BLaER1 (cell line): Measurements from ENCODE around the gene CLCN6.

Source experiments
- H3K27ac ChIP-seq: shearing (Covaris generic); formaldehyde crosslinking; 2 replicates; pipeline ENCODE4 v1.8.1; 2022
- H3K27me3 ChIP-seq: shearing (Covaris generic); formaldehyde crosslinking; 2 replicates; pipeline ENCODE4 v1.8.1; 2022
- H3K36me3 ChIP-seq: shearing (Covaris generic); formaldehyde crosslinking; 2 replicates; pipeline ENCODE4 v1.8.1; 2022
- H3K4me1 ChIP-seq: shearing (Covaris generic); formaldehyde crosslinking; 2 replicates; pipeline ENCODE4 v1.8.1; 2022
- H3K4me2 ChIP-seq: shearing (Covaris generic); formaldehyde crosslinking; 2 replicates; pipeline ENCODE4 v1.8.1; 2022
- H3K4me3 ChIP-seq: shearing (Covaris generic); formaldehyde crosslinking; 2 replicates; pipeline ENCODE4 v1.8.1; 2022
- H3K9ac ChIP-seq: shearing (Covaris generic); formaldehyde crosslinking; 2 replicates; pipeline ENCODE4 v1.8.1; 2022
- H3K9me3 ChIP-seq: shearing (Covaris generic); formaldehyde crosslinking; 2 replicates; pipeline ENCODE4 v1.8.1; 2022
- H4K20me1 ChIP-seq: shearing (Covaris generic); formaldehyde crosslinking; 2 replicates; pipeline ENCODE4 v1.8.1; 2022
- Cebpa-rat ChIP-seq: shearing (Covaris generic); IDR thresholded peaks from 2 replicates; pipeline ENCODE4 v1.8.1; 2022

The CLCN6 gene

GRCh38 chr1:11805422-11806306, at the start of gene CLCN6, which contains the start of gene MTHFR:
Gene CLCN6, plus strand, starts transcription at chr1:11806191. Its CDS starts 72 bp downstream, at chr1:11806263.
Gene MTHFR, minus strand, starts transcription at chr1:11805964. Its CDS starts 2,848 bp downstream, at chr1:11803116.
- peak within 1 kb of the TSS; percentile 98 for H3K4me2 ChIP-seq
- no peaks in the 10 kb centered on the region for H3K27me3 ChIP-seq
- H3K4me1 ChIP-seq = peaks cover 68% of the 10 kb centered on the region
- H3K9me3 ChIP-seq = no peaks in the 10 kb centered on the region
- peak within 1 kb of the TSS; percentile 79 for H3K4me3 ChIP-seq
- H3K36me3 ChIP-seq = peaks cover 27% of the 10 kb centered on the region
- H4K20me1 ChIP-seq = peaks cover 28% of the 10 kb centered on the region
- peak within 1 kb of the TSS; percentile 89 for H3K27ac ChIP-seq
- H3K9ac ChIP-seq = peak within 1 kb of the TSS; percentile 90
- TF ChIP-seq Cebpa-rat = no peak

GRCh38 chr1:11757047-11757446, 48.9 kb upstream of the CLCN6 start:
- Histone ChIP-seq H3K27me3 (0 out of 2 replicates have a peak, but pooled peaks cover 4% of the 10 kb centered on the region), H3K36me3 (no peaks in the 10 kb centered on the region), H3K27ac (no peak overlapping the region), H3K9ac (no peak overlapping the region), H3K4me1 (peaks cover 21% of the 10 kb centered on the region), H3K9me3 (no peaks in the 10 kb centered on the region), H4K20me1 (no peaks in the 10 kb centered on the region), H3K4me3 (no peak overlapping the region), H3K4me2 (no peak overlapping the region)
- no peak for TF ChIP-seq Cebpa-rat

GRCh38 chr1:11759791-11760190, 46.2 kb upstream of the CLCN6 start:
- Histone ChIP-seq H3K4me2 (no peak overlapping the region), H3K9ac (no peak overlapping the region), H4K20me1 (no peaks in the 10 kb centered on the region), H3K4me3 (no peak overlapping the region), H3K9me3 (no peaks in the 10 kb centered on the region), H3K27me3 (0 out of 2 replicates have a peak, but pooled peaks cover 4% of the 10 kb centered on the region), H3K4me1 (peaks cover 6% of the 10 kb centered on the region; the same call in 1 of the 2 replicates), H3K36me3 (no peaks in the 10 kb centered on the region), H3K27ac (no peak overlapping the region)
- TF ChIP-seq Cebpa-rat = no peak

GRCh38 chr1:11761285-11761684, 44.7 kb upstream of the CLCN6 start:
- Histone ChIP-seq H3K27me3 (0 out of 2 replicates have a peak, but pooled peaks cover 4% of the 10 kb centered on the region), H3K4me1 (peaks cover 6% of the 10 kb centered on the region; the same call in 1 of the 2 replicates), H3K27ac (no peak overlapping the region), H3K4me3 (no peak overlapping the region), H3K36me3 (no peaks in the 10 kb centered on the region), H3K9ac (no peak overlapping the region), H4K20me1 (no peaks in the 10 kb centered on the region), H3K4me2 (no peak overlapping the region), H3K9me3 (no peaks in the 10 kb centered on the region)
- TF ChIP-seq Cebpa-rat = no peak

- Histone ChIP-seq H3K4me1 (peaks cover 6% of the 10 kb centered on the region; the same call in 1 of the 2 replicates), H3K36me3 (no peaks in the 10 kb centered on the region), H3K9ac (no peak within 1 kb of the TSS), H4K20me1 (no peaks in the 10 kb centered on the region), H3K27ac (no peak within 1 kb of the TSS), H3K27me3 (0 out of 2 replicates have a peak, but pooled peaks cover 4% of the 10 kb centered on the region), H3K4me2 (peak within 1 kb of the TSS; percentile 45), H3K9me3 (no peaks in the 10 kb centered on the region), H3K4me3 (no peak within 1 kb of the TSS)
- TF ChIP-seq Cebpa-rat = no peak
Observed at GRCh38 chr1:11761988-11762406, 44.0 kb upstream of the CLCN6 start, which contains the start of gene C1orf167. Gene C1orf167, plus strand, starts transcription at chr1:11762193. Its CDS starts 2,208 bp downstream, at chr1:11764401.

GRCh38 chr1:11764115-11764514, 41.9 kb upstream of the CLCN6 start:
- H3K27me3 ChIP-seq = 0 out of 2 replicates have a peak, but pooled peaks cover 4% of the 10 kb centered on the region
- no peak overlapping the region for H3K9ac ChIP-seq
- H3K27ac ChIP-seq = no peak overlapping the region
- H4K20me1 ChIP-seq = no peaks in the 10 kb centered on the region
- no peak overlapping the region for H3K4me2 ChIP-seq
- peaks cover 13% of the 10 kb centered on the region for H3K4me1 ChIP-seq
- no peak for TF ChIP-seq Cebpa-rat
- H3K36me3 ChIP-seq = no peaks in the 10 kb centered on the region
- no peaks in the 10 kb centered on the region for H3K9me3 ChIP-seq
- no peak overlapping the region for H3K4me3 ChIP-seq

GRCh38 chr1:11764519-11764918, 41.5 kb upstream of the CLCN6 start:
- Histone ChIP-seq H3K27ac (no peak overlapping the region), H3K9me3 (no peaks in the 10 kb centered on the region), H3K4me2 (no peak overlapping the region), H3K4me1 (peaks cover 17% of the 10 kb centered on the region), H3K4me3 (no peak overlapping the region), H3K36me3 (no peaks in the 10 kb centered on the region), H4K20me1 (no peaks in the 10 kb centered on the region), H3K9ac (no peak overlapping the region), H3K27me3 (0 out of 2 replicates have a peak, but pooled peaks cover 4% of the 10 kb centered on the region)
- no peak for TF ChIP-seq Cebpa-rat

- Histone ChIP-seq H3K4me2 (no peak overlapping the region), H3K27me3 (0 out of 2 replicates have a peak, but pooled peaks cover 4% of the 10 kb centered on the region), H3K4me1 (peaks cover 17% of the 10 kb centered on the region), H4K20me1 (no peaks in the 10 kb centered on the region), H3K27ac (no peak overlapping the region), H3K9ac (no peak overlapping the region), H3K36me3 (no peaks in the 10 kb centered on the region), H3K4me3 (no peak overlapping the region), H3K9me3 (no peaks in the 10 kb centered on the region)
- TF ChIP-seq Cebpa-rat = no peak
Observed at GRCh38 chr1:11765661-11766428, 40.1 kb upstream of the CLCN6 start.

GRCh38 chr1:11766429-11766776, 39.6 kb upstream of the CLCN6 start:
- no peak overlapping the region for H3K4me2 ChIP-seq

More at GRCh38 chr1:11766429-11766776, 39.6 kb upstream of the CLCN6 start:
- Histone ChIP-seq H3K27ac (no peak overlapping the region), H3K9me3 (no peaks in the 10 kb centered on the region), H3K4me3 (no peak overlapping the region), H3K9ac (no peak overlapping the region), H3K27me3 (0 out of 2 replicates have a peak, but pooled peaks cover 4% of the 10 kb centered on the region), H3K36me3 (no peaks in the 10 kb centered on the region), H4K20me1 (no peaks in the 10 kb centered on the region), H3K4me1 (peaks cover 17% of the 10 kb centered on the region)
- TF ChIP-seq Cebpa-rat = no peak
